ENCODE measurements around the gene NEUROD2. TPM values are rescaled to one million over a fixed set of nuclear protein-coding genes. Genes with fewer than 3 reads are reported as not detected.

NEUROD2 gene
- not detected in 2 replicates for total RNA-seq

DNA sequence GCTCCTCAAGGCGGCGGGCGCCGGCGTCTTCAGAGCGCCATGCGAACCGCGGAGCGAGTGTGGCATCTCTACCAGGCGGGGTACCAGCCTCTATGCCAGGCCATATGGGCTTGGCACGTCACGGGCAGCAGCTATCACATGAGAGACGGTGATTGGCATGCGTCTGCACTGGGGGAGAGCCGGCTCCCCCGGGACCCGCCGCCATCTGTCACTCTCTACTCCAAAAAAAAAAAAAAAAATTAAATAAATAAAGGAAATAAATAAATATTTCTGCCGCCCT lies at the start of gene NEUROD2:
TSS of gene NEUROD2 (minus strand) at position 70 of the 280 bp plus-strand sequence. CDS start 1,321 bp downstream, outside the sequence.

DNA sequence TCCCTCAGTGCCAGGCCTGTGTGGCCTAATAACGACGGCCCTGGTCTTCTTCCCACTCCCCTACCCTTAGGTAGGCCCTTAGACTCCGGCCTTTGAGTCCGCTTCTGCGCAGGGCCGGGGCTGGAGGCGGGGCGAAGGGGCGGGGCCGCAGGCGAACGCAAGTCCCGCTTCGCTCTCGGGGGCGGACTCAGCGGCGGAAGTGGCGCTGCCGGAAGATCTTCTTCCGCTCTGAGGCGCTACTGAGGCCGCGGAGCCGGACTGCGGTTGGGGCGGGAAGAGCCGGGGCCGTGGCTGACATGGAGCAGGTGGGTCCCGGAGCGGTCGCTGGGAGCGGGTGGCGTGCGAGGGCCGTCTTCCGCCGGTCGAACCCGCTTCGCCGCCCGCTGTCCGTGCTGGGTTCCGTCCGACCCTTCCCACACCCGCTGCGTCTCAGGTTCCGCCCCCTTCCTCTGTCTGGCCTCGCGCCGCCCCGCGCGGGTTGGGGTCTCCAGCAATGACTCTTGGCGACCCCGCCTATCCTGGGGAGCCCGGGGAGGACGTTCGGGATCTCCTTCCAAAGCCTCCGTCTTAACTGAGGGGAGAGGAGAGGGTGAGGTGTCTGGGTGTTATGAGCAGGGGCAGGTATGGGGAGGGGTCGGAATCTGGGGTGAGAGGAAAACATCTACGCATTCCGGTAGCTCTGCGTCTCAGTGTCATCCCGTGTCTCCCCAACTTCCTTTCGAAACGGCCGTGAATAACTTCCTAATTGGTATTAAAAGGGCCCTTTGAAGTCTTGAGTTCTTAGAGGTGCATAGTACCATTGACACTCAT lies 29.4 kb upstream of the NEUROD2 start, which contains the start of gene STARD3:
TSS of gene STARD3 (plus strand) at position 218 of the 810 bp plus-strand sequence. CDS start 16,388 bp downstream, outside the sequence.

DNA sequence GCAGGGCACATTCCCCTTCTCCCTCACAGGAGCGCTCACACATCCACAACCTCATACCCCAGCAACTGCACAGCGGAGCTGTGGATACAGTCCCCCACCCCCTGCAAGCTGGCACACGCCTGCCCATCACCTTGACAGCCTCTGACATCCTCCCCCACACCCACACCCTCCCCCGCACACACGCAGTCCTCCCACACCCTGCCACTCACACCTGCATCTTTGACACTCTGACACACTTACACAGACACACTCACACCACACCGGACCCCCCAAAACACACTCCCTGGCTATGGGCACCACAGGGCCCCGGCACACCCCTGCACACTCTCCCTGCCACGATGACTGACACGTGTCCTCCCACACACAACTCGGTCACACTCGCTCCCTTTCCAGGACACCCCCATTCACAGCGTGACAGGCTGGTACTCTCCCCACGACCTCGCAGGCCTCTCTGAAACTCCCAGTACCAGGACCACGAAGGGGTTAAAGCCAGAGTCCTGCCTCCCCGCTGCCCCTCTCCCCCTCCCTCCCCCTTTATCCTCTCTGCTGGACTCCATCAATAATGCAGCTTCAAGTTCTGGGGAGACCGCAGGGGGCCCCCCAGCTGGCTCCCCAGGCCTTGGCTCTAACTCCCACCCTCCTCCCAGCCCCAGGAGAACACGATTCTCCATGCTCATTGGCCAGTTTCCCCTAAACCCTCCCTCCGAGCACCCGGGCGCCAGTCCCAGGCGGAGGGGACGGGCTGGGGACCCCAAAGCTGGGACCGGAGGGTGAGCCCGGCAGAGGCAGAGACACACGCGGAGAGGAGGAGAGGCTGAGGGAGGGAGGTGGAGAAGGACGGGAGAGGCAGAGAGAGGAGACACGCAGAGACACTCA lies 18.7 kb upstream of the NEUROD2 start, which contains the start of gene PPP1R1B:
TSS of gene PPP1R1B (plus strand) at position 782 of the 876 bp plus-strand sequence. CDS start 441 bp downstream, outside the sequence.

Other genes with a start within 250 kb of the NEUROD2 start
- gene FBXL20, start 206.3 kb downstream of the NEUROD2 start, total RNA-seq = 9.8 and 11.3 TPM in 2 replicates
- gene MED1, start 156.7 kb downstream of the NEUROD2 start, total RNA-seq = 20.7 and 22.6 TPM in 2 replicates
- 20.6 and 24.0 TPM in 2 replicates for gene CDK12, start 146.4 kb downstream of the NEUROD2 start, total RNA-seq
- gene PPP1R1B, start 19.0 kb upstream of the NEUROD2 start, total RNA-seq = not detected in 2 replicates
- gene STARD3, start 29.2 kb upstream of the NEUROD2 start, total RNA-seq = 20.1 and 26.4 TPM in 2 replicates
- 0.18 and 0.28 TPM in 2 replicates for gene TCAP, start 57.4 kb upstream of the NEUROD2 start, total RNA-seq
- not detected in 2 replicates for gene PNMT, start 60.5 kb upstream of the NEUROD2 start, total RNA-seq
- 3.0 and 3.8 TPM in 2 replicates for gene PGAP3, start 80.1 kb upstream of the NEUROD2 start, total RNA-seq
- 19.2 and 21.8 TPM in 2 replicates for gene ERBB2, start 92.1 kb upstream of the NEUROD2 start, total RNA-seq
- 11.3 and 12.6 TPM in 2 replicates for gene MIEN1, start 122.6 kb upstream of the NEUROD2 start, total RNA-seq
- gene GRB7, start 130.0 kb upstream of the NEUROD2 start, total RNA-seq = not detected in 2 replicates